Measurements from ENCODE around the gene ALK.
"Not testable (repeated sequence)": the region's sequence is repeated elsewhere in the genome, so short reads cannot be mapped to it uniquely, and the experiment has no call there.

The ALK gene

DNA sequence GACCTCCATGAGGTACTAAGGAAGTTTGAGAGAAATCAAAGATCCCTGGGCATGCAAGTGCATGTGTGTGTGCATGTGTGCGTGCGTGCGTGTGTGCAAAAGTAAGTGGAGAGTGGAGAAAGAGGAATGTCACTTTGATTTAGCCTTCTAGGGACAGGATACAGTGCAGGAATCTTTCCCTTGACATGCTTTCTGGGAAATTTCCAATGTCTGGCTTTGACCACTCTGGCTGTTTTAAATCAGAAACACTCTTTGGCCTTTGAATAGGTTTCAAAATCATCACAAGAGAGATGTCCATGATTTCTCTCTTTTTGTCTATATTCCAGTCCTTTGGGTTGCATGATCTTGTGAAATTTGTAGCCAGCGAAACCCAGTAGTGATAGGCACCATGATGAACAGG lies 162.0 kb downstream of the ALK start:
- DNase-seq (ENCODE audit: low read depth, low spot score), result no peak

GRCh38 chr2:29755829-29756228 lies 165.6 kb downstream of the ALK start:
- peak; percentile 57 for DNase-seq (ENCODE audit: low read depth, low spot score)

DNA sequence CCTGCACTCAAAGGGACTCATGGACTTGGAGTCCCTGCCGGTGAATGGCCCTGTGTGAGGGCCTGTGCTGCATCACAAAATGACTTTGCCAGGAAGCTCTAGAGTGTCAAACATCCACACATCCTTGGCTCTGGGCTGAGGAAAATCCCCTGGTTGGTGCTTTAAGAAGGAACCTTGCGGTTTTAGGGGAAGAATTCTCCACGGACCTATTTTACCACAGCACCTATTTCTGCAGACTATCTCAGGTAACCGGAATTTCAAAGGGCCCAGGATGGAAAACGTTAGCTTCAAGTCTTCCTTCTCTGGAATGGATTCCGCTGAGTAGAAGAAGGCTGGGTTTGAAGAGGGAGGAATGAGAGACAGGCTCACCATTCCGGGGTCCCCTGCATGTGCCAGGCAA lies 166.2 kb downstream of the ALK start:
- no peak for DNase-seq (ENCODE audit: low read depth, low spot score)

DNA sequence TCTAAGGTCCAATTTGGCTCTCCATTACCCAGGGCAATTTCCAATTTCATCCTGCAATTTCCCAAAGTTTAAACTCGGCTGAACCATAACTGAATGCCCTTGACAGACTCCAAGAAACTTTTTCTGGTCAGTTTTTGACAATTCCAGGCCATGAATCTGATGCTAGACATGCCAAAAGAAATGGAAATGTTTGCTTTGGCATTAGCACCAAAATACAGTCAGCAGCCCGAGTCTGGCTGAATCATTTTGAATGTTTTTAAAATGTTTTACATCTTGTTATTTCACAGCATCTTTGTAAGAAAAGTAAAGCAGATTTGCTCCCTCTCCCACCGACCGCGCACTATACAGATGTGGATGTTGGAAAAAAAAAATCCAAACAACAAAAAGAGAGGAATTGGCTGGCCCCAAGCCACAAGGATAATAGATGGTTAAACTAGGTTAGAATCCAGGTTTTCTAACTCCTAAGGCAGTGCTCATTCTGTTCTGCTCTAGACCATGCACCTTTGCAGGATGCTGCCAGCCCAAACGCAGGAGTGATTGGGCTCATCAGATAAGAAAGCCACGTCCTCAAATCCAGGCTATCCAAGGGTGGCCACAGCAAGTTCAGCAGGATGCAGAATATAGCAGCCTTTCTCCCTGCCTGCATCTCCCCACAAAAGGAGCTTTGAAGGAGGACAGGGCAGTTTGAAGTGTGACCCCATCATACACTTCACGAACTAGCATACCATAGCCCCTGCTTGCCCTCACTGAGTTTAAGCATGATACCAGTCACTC lies 167.5 kb downstream of the ALK start:
- peak; percentile 84 for DNase-seq (ENCODE audit: low read depth, low spot score)

DNA sequence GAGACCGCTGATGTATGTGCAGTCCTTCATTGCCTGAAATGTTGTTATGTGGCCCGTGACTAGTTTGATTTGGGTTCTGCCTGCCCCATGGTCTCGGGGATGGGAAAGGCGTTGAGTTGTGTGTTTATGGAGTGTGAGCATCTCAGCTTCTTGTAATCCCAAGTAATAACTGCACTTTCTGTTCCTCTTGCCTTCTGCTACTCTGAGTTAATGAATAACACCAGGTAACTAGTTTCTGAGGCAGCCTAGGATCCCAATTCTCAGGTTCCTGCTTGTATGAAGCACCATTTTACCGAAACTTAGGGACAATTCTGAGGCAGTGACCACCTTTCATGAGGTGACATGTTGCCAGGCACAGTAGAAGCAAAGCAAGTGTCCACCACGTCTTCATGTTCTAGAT lies 170.0 kb downstream of the ALK start:
- no peak for DNase-seq (ENCODE audit: low read depth, low spot score)

DNA sequence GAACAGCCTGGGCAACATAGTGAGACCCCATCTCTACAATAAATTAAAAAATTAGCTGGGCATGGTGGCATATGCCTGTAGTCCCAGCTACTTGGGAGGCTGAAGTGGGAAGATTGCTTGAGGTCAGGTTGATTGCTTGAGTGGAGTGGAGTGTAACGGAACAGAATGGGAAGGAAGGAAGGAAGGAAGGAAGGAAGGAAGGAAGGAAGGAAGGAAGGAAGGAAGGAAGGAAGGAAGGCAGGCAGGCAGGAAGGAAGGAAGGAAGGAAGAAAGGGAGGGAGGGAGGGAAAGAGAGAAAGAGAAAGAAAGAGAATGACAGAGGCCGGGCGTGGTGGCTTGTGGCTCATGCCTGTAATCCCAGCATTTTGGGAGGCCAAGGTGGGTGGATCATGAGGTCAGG lies 170.9 kb downstream of the ALK start:
- not testable (repeated sequence) for DNase-seq (ENCODE audit: low read depth, low spot score)

DNA sequence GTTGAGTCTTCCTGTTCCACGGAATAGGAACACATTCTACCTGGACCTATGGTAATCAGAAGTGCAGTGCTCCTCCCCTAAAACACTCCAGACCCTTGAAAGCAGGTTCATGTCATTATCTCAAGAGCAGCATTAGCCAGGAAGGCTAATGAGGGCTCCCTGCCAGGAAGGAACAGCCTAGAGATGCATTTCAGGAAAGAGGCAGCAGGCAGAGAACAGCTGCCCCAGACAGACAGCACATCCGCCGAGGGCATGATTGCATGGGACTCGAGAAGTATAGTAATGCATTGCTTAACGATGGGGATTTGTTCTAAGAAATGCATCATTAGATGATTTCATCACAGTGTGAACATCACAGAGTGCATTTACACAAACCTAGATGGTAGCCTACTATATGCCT lies 171.5 kb downstream of the ALK start:
- no peak for DNase-seq (ENCODE audit: low read depth, low spot score)

DNA sequence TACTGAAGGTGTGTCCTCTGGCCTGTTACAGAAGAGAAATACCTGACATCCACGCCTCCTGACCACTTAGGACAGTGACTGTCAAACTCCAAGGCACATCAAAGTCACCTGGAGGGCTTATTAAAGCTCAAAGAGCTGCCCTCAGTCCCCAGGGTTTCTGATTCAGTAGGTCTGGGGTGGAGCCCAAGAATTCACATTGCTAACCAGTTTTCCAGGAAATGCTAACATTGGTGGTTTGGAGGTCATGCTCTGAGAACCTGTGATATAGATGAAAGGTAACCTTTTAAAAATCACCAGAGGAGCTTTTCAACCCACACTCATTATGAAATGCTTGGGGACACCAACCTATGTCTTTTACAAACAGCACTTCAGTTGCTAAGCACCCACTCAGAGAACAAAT lies 172.3 kb downstream of the ALK start:
- peak; percentile 34 for DNase-seq (ENCODE audit: low read depth, low spot score)

DNA sequence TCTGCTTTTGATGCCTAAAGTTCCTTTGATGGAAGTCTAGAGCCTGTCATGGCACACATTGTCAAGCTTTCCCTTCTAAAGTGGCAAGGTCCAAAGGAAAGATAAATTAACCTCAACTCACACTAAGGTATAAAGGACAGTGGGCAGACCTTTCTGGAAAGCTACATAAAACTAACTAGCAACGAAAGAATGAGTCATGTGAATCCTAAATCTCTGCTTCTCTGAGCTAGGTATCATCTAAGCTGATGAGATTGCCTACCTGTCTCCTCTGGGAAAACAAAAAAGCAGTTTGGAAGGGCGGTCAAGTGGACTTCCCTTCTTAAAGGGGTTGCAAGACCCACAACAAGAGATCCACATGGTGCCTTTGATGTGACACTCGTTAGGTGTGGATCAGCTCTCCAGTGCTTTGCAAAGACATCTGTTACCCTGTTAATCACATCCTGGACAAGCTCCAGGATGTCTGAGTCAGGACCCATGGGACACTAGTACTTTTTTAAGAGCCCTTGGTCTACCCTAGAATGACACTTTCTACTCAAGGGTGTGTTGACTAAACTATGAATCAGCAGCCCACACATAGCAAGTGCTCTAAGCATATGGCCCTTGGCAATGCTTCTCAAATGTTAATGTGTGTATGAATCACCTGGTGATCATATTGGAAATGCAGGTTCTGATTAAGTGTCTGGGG lies 173.5 kb downstream of the ALK start:
- peak; percentile 90 for DNase-seq (ENCODE audit: low read depth, low spot score)

DNA sequence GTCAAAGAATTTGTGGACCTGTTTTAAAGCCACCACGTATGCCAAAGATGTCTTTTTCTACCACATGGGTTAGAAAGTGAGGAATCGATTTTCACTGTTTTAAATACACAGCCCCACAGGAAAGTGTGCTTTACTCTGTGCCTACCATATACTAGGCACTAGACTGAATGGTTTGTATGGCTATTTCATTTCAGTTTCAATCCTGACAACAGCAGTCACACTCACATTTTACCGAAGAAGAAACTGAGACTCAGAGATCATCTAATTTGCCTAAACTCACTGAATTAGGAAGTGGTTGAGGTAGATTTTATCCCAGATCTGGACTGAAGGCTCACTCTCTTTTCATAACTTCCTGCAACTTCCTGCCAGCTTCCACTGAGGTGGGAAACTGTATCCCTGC lies 176.4 kb downstream of the ALK start:
- no peak for DNase-seq (ENCODE audit: low read depth, low spot score)

GRCh38 chr2:29743516-29743915 lies 177.9 kb downstream of the ALK start:
- DNase-seq (ENCODE audit: low read depth, low spot score), result no peak

- DNase-seq (ENCODE audit: low read depth, low spot score), result no peak
These were observed 178.7 kb downstream of the ALK start for GRCh38 chr2:29742656-29743055.

DNA sequence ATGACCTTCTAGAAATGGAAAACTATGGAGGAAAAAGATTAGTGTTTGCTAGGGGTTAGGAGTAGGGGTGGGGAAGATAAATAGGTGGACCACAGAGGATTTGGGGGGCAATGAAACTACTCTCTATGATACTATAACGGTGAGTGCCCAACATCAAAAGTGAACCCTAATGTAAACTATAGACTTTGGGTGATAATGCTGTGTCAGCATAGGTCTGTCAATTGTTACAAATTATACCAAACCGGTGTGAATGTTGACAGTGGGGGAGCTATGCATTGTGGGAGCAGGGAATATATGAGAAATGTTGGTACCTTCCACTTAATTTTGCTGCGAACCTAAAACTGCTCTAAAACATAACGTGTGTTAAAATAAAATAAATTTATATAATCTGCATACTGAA lies 180.3 kb downstream of the ALK start:
- no peak for DNase-seq (ENCODE audit: low read depth, low spot score)

- DNase-seq (ENCODE audit: low read depth, low spot score), result no peak
These were observed 187.4 kb downstream of the ALK start for GRCh38 chr2:29733965-29734364.

GRCh38 chr2:29733213-29733612 lies 188.2 kb downstream of the ALK start:
- no peak for DNase-seq (ENCODE audit: low read depth, low spot score)

- no peak for DNase-seq (ENCODE audit: low read depth, low spot score)
These were observed 189.4 kb downstream of the ALK start for GRCh38 chr2:29731948-29732347.

DNA sequence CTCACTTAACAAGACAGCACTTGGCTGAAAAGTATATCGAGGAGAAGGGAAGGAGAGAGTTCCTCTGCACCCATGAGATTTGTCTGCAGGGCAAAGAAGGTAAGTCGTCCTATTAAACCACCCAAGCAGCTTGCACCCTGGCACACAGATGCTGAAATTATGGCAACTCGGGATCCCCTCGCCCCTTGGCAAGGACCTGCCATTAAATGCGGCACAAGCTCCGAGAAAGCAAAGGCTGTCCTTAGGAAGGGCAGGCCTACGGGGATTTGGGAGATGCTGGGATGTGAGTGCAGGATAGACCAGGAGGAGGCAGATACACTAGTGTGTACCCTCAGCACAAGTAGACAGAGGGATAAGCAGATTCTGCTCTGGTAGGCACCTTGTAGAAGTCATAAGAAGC lies 191.5 kb downstream of the ALK start:
- DNase-seq (ENCODE audit: low read depth, low spot score), result no peak

DNA sequence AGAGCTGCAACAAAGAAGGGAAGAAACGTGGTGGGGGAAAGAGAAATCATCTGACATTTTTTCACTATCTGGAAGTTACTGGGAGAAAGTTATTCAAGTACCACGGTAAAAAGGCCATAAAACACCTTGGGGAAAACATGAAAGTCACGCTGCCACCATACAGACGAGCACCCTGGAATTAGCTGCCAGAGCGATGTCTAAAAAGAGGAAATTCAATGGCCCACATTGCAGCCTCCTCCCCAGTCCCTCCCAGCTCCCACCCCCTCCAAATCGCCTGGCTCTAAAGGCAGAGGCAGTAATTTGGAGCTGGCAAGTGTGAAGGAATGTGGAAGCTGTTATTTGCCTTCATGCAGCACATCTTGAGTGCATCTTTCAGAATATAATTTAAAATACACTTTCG lies 192.0 kb downstream of the ALK start:
- DNase-seq (ENCODE audit: low read depth, low spot score), result no peak

- DNase-seq (ENCODE audit: low read depth, low spot score), result no peak
These were observed 194.4 kb downstream of the ALK start for GRCh38 chr2:29726976-29727375.

- DNase-seq (ENCODE audit: low read depth, low spot score), result no peak
These were observed 195.8 kb downstream of the ALK start for GRCh38 chr2:29725610-29726009.

GRCh38 chr2:29724282-29724681 lies 197.1 kb downstream of the ALK start:
- DNase-seq (ENCODE audit: low read depth, low spot score), result no peak

GRCh38 chr2:29723255-29724001 lies 198.0 kb downstream of the ALK start:
- no peak for DNase-seq (ENCODE audit: low read depth, low spot score)

GRCh38 chr2:29719639-29720038 lies 201.7 kb downstream of the ALK start:
- no peak for DNase-seq (ENCODE audit: low read depth, low spot score)
